Right atrium auricular region (tissue), 2 donors: ENCODE data around the gene CCDC197. TPM values are rescaled to one million over a fixed set of nuclear protein-coding genes. Genes with fewer than 3 reads are reported as not detected.
A peak's percentile ranks its signal among the peaks of the same experiment; 100 is the strongest.

ENCODE experiments used
- DNase-seq: peaks from one replicate; pipeline ENCODE4 v3.0.0-alpha.2; 2019; ENCODE audit warnings: low spot score
- H3K27ac ChIP-seq, 2 donors: fragments of 200-600 bp; sonication (generic); 1 replicate in 1 of 2; 2 replicates in 1 of 2; pipeline ENCODE4 v1.5.1; 2016 to 2019
- H3K27me3 ChIP-seq, 2 donors: fragments of 200-600 bp; sonication (generic); one replicate each; pipeline versions ENCODE4 v1.5.1 to v1.6.0; 2017 to 2019
- H3K36me3 ChIP-seq: fragments of 200-600 bp; sonication (generic); one replicate; pipeline ENCODE4 v1.5.1; 2016
- H3K4me1 ChIP-seq, 2 donors: fragments of 200-600 bp; sonication (generic); one replicate each; pipeline versions ENCODE4 v1.5.1 to v1.6.0; 2017 to 2019
- H3K4me3 ChIP-seq, 2 donors: fragments of 200-600 bp; sonication (generic); 1 replicate in 1 of 2; 2 replicates in 1 of 2; pipeline ENCODE4 v1.5.1; 2017 to 2019; ENCODE audit warnings: mild to moderate bottlenecking in 1 of 2, moderate library complexity in 1 of 2
- H3K9me3 ChIP-seq, 2 donors: fragments of 200-600 bp; sonication (generic); one replicate each; pipeline ENCODE4 v1.5.1; 2019
- CTCF ChIP-seq, 2 donors: fragments of 200-600 bp; sonication (generic); IDR thresholded peaks; one replicate each; pipeline ENCODE4 v1.5.1; 2019; ENCODE audit warnings: antibody characterized with exemption in 2 of 2
- total RNA-seq, 2 donors: library from RNA; depleted of rRNA; stranded (reverse); fragments of >200 nt; gene quantifications; one replicate each; pipeline ENCODE4 v1.1.0, GENCODE V29; 2016

The CCDC197 gene
- total RNA-seq, 2 donors from 2014 or later = not detected

GRCh38 chr14:93964281-93964680, 32.8 kb upstream of the CCDC197 start:
- no peak for DNase-seq
- Histone ChIP-seq H3K4me1 (peaks cover 0 to 53% of the 10 kb centered on the region in 2 donors), H3K36me3 (peaks cover 43% of the 10 kb centered on the region), H3K27me3 (no peaks in the 10 kb centered on the region), H3K4me3 (no peak overlapping the region), H3K9me3 (no peaks in the 10 kb centered on the region), H3K27ac (peak overlapping the region; percentile 50 to 64)
- TF ChIP-seq CTCF (IDR thresholded peaks at IDR 0.05) = no peak

GRCh38 chr14:93964820-93965286, 32.2 kb upstream of the CCDC197 start:
- Histone ChIP-seq H3K27me3 (no peaks in the 10 kb centered on the region), H3K9me3 (no peaks in the 10 kb centered on the region), H3K4me1 (peaks cover 0 to 53% of the 10 kb centered on the region in 2 donors), H3K4me3 (no peak overlapping the region), H3K36me3 (peaks cover 42% of the 10 kb centered on the region), H3K27ac (peak overlapping the region in 1 of 2 donors; percentile 64)
- DNase-seq = no peak
- no peak for TF ChIP-seq CTCF (IDR thresholded peaks at IDR 0.05)

GRCh38 chr14:93965287-93965821, 31.7 kb upstream of the CCDC197 start:
- Histone ChIP-seq H3K36me3 (peaks cover 38% of the 10 kb centered on the region), H3K27me3 (no peaks in the 10 kb centered on the region), H3K27ac (peak overlapping the region; percentile 49 to 64), H3K4me3 (no peak overlapping the region), H3K9me3 (no peaks in the 10 kb centered on the region), H3K4me1 (peaks cover 0 to 57% of the 10 kb centered on the region in 2 donors)
- no peak for TF ChIP-seq CTCF (IDR thresholded peaks at IDR 0.05)
- DNase-seq = no peak

- Histone ChIP-seq H3K27me3 (no peaks in the 10 kb centered on the region), H3K27ac (peak overlapping the region; percentile 49 to 64), H3K4me1 (peaks cover 0 to 64% of the 10 kb centered on the region in 2 donors), H3K36me3 (peaks cover 33% of the 10 kb centered on the region), H3K9me3 (no peaks in the 10 kb centered on the region), H3K4me3 (no peak overlapping the region)
- no peak for TF ChIP-seq CTCF (IDR thresholded peaks at IDR 0.05)
- DNase-seq = no peak
Observed at GRCh38 chr14:93965946-93966474, 31.1 kb upstream of the CCDC197 start.

- Histone ChIP-seq H3K27me3 (no peaks in the 10 kb centered on the region), H3K27ac (peak overlapping the region; percentile 57 to 88), H3K36me3 (peaks cover 21% of the 10 kb centered on the region), H3K9me3 (no peaks in the 10 kb centered on the region), H3K4me1 (peaks cover 0 to 72% of the 10 kb centered on the region in 2 donors), H3K4me3 (no peak overlapping the region)
- no peak for DNase-seq
- TF ChIP-seq CTCF (IDR thresholded peaks at IDR 0.05) = no peak
Observed at GRCh38 chr14:93967637-93968250, 29.4 kb upstream of the CCDC197 start.
